ENCODE data around the gene CCNI2. TPM values are rescaled to one million over a fixed set of nuclear protein-coding genes. Genes with fewer than 3 reads are reported as not detected.

Gene CCNI2
- total and polyA plus RNA-seq, 2 experiments from 2014 or later, result 0.66 TPM; not detected in 1

DNA sequence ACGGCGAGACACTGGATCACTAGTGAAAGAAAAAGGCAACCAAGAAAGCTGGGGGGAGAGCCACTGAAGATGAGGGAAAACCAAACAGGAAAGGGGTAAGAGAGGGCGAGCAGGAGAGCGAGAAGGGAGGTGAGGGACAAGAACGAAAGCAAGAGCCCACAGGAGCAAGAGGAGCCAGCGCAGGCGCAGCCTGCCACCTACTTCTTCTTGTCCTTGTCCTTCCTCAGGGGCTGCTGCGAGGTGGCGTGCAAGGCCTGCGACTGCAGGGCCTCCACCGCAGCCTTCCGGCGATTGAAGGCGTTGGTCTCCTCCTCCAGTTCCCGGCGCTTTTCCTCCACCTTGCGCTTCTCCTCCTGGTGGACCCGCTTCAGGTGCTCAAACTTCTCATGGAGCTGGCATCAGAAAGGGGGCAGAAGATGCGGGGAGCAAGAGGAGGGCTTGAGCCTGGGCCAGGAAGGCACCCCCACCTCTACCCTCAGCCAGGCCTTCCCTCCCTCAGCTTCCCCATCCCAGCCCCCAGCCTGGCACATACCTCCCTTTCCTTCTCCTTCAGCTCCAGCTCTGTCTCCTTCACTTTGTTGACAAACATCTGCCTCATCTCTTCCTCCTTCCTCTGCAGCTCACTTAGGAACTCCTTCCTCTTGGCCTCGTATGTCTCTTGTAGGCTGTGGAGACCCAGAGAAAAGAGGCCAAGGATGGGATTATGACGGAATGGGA is 13.5 kb downstream of the CCNI2 start:
- H3K9me3 ChIP-seq (ENCODE audit: low read depth), result no peaks in the 10 kb centered on the region
- no peaks in the 10 kb centered on the region for H3K4me1 ChIP-seq (ENCODE audit: low read depth)
- no peak overlapping the region for H3K4me3 ChIP-seq
- peaks cover 14% of the 10 kb centered on the region for H3K36me3 ChIP-seq
- TF ChIP-seq, protein P1, sequence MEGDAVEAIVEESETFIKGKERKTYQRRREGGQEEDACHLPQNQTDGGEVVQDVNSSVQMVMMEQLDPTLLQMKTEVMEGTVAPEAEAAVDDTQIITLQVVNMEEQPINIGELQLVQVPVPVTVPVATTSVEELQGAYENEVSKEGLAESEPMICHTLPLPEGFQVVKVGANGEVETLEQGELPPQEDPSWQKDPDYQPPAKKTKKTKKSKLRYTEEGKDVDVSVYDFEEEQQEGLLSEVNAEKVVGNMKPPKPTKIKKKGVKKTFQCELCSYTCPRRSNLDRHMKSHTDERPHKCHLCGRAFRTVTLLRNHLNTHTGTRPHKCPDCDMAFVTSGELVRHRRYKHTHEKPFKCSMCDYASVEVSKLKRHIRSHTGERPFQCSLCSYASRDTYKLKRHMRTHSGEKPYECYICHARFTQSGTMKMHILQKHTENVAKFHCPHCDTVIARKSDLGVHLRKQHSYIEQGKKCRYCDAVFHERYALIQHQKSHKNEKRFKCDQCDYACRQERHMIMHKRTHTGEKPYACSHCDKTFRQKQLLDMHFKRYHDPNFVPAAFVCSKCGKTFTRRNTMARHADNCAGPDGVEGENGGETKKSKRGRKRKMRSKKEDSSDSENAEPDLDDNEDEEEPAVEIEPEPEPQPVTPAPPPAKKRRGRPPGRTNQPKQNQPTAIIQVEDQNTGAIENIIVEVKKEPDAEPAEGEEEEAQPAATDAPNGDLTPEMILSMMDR (IDR thresholded peaks at IDR 0.05; ENCODE audit: low read depth, low read length), result no peak
- no peak for DNase-seq (ENCODE audit: low read depth in 1 of 2, low spot score in 1 of 2)
- no peaks in the 10 kb centered on the region for H3K27me3 ChIP-seq
- H3K27ac ChIP-seq, result no peak overlapping the region

DNA sequence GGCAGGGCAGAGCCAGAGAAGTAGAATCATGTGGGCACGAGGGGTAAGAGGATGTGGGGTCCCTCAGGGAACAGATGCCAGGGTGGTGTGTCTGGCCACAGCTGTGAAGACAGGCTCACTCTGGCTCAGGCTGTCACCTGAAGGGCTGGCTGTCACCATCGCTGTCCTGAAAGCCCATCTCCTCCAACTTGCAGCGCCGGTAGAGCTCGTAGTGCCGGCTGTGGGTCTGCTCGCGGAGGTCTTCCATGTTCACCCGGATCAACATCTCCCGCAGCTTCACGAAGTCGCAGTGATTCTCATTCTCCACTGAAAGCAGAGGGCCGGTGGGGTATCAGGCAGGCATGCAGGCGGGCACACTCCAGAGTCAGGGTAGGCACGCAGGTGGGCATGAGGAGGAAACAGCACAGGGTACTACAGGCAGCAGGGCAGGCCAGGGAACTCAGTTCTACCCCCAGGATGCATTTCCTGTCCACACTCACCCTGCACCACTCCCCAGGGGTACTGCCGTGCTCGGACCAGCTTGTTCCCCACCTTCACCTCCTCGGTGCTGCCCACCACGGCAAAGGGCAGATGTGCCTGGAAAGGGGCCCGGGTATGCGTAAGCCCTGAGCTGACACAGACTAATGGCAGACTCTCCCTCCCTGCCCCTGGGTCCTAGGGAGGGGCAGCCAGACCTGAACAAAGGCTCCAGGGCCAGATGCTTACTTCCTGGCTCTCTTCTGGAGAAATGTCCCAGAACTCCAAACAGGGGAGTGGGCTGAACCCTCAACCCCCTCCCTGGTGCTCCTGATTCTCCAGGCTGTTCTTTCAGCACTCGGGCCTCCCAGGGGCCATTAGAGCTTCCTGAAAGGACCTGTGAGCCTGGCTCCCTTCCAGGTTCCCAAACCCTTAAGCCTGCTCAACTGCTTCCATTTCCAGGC is 14.4 kb downstream of the CCNI2 start:
- DNase-seq (ENCODE audit: low read depth in 1 of 2, low spot score in 1 of 2), result no peak
- Histone ChIP-seq H3K27ac (no peak overlapping the region), H3K27me3 (no peaks in the 10 kb centered on the region), H3K9me3 (ENCODE audit: low read depth) (no peaks in the 10 kb centered on the region), H3K4me3 (no peak overlapping the region), H3K4me1 (ENCODE audit: low read depth) (no peaks in the 10 kb centered on the region), H3K36me3 (peaks cover 14% of the 10 kb centered on the region)
- TF ChIP-seq, protein P1 (IDR thresholded peaks at IDR 0.05; ENCODE audit: low read depth, low read length), result no peak

- Histone ChIP-seq H3K4me1 (ENCODE audit: low read depth) (no peaks in the 10 kb centered on the region), H3K27me3 (no peaks in the 10 kb centered on the region), H3K27ac (no peak overlapping the region), H3K4me3 (no peak overlapping the region), H3K36me3 (peaks cover 14% of the 10 kb centered on the region), H3K9me3 (ENCODE audit: low read depth) (no peaks in the 10 kb centered on the region)
- TF ChIP-seq, protein P1 (IDR thresholded peaks at IDR 0.05; ENCODE audit: low read depth, low read length), result no peak
- no peak for DNase-seq (ENCODE audit: low read depth in 1 of 2, low spot score in 1 of 2)
Measured at GRCh38 chr5:132762246-132763000, 15.2 kb downstream of the CCNI2 start.

GRCh38 chr5:132763181-132764036 is 16.2 kb downstream of the CCNI2 start:
- Histone ChIP-seq H3K27ac (no peak overlapping the region), H3K4me1 (ENCODE audit: low read depth) (no peaks in the 10 kb centered on the region), H3K4me3 (no peak overlapping the region), H3K27me3 (no peaks in the 10 kb centered on the region), H3K36me3 (peaks cover 11% of the 10 kb centered on the region), H3K9me3 (ENCODE audit: low read depth) (no peaks in the 10 kb centered on the region)
- TF ChIP-seq, protein P1 (IDR thresholded peaks at IDR 0.05; ENCODE audit: low read depth, low read length), result no peak
- DNase-seq (ENCODE audit: low read depth in 1 of 2, low spot score in 1 of 2), result no peak

Data from cardiac muscle cell (in vitro differentiated cells and primary cell).